Endothelial cell of umbilical vein (primary cell): ENCODE results near the gene PGAM1. TPM values are rescaled to one million over a fixed set of nuclear protein-coding genes. Genes with fewer than 3 reads are reported as not detected.

Experiments
- BruUV-seq: library from RNA; stranded (reverse); fragments of 400-500 nt; replicated peaks from 2 replicates; lab custom pipeline; 2021; lab: Mats Ljungman, UMichigan
- CTCF ChIA-PET: fragments of 300-600, 350-600 bp; sonication (Branson Sonifier 250); formaldehyde crosslinking; loops from one replicate; lab custom pipeline; 2021; ENCODE audit warnings: antibody characterized with exemption, inconsistent platforms; lab: Charles Lee
- POLR2A ChIA-PET: fragments of 300-600, 350-600 bp; sonication (Branson Sonifier 250); formaldehyde crosslinking; loops from one replicate; lab custom pipeline; 2021; ENCODE audit warnings: antibody characterized with exemption, inconsistent platforms; lab: Charles Lee
- DNase-seq: peaks from one replicate; pipeline ENCODE4 v3.0.0-alpha.2; 2011; ENCODE audit warnings: low read depth, low spot score
- FAIRE-seq: peaks from 2 replicates; lab custom pipeline; 2011; peaks lifted over from hg19 to GRCh38; lab: Jason Lieb, UNC
- H2AFZ ChIP-seq: 2 replicates; pipeline ENCODE4 v1.6.0; 2012; ENCODE audit warnings: low read depth, low read length, control low read depth, inconsistent platforms
- H3K27ac ChIP-seq: 2 replicates; pipeline ENCODE4 v1.5.1; 2011; ENCODE audit warnings: low read depth, mild to moderate bottlenecking, control low read depth, low read length, moderate library complexity; ENCODE audit not compliant: insufficient read depth
- H3K27me3 ChIP-seq, 2 experiments: 2 replicates each; pipeline versions ENCODE4 v1.6.0 to v1.6.1; 2011; ENCODE audit warnings: low read length in 2 of 2, mixed read lengths in 1 of 2; ENCODE audit not compliant: control insufficient read depth in 2 of 2, insufficient read depth in 2 of 2
- H3K36me3 ChIP-seq, 2 experiments: 2 replicates in 1 of 2; 3 replicates in 1 of 2; pipeline ENCODE4 v1.5.1; 2011; ENCODE audit warnings: low read length in 2 of 2, mild to moderate bottlenecking in 1 of 2, moderate library complexity in 1 of 2; ENCODE audit not compliant: control insufficient read depth in 2 of 2, insufficient read depth in 2 of 2; ENCODE audit errors: extremely low read depth in 1 of 2
- H3K4me1 ChIP-seq: 3 replicates; pipeline ENCODE4 v1.5.1; 2011; ENCODE audit warnings: mild to moderate bottlenecking, low read length; ENCODE audit not compliant: control insufficient read depth, insufficient read depth; ENCODE audit errors: extremely low read depth
- H3K4me2 ChIP-seq: 2 replicates; pipeline ENCODE4 v1.6.1; 2011; ENCODE audit warnings: low read length, control low read depth, mixed read lengths; ENCODE audit not compliant: insufficient read depth
- H3K4me3 ChIP-seq, 3 experiments: fragments of 200-600 bp in 1 of 3; sonication (generic), shearing (Covaris generic) in 1 of 3; replicated peaks in 1 of 3; 2 replicates each; pipeline ENCODE4 v1.5.1; 2011 to 2016; ENCODE audit warnings: control low read depth in 3 of 3, low read length in 3 of 3, mild to moderate bottlenecking in 2 of 3, inconsistent platforms in 1 of 3, low read depth in 1 of 3, moderate library complexity in 1 of 3; ENCODE audit not compliant: insufficient read depth in 1 of 3
- H3K79me2 ChIP-seq: 2 replicates; pipeline ENCODE4 v1.6.0; 2012; ENCODE audit warnings: low read length, inconsistent platforms; ENCODE audit not compliant: control insufficient read depth, insufficient read depth
- H3K9ac ChIP-seq: replicated peaks from 2 replicates; pipeline ENCODE3; 2011; ENCODE audit warnings: low read length, control low read depth; ENCODE audit not compliant: insufficient read depth; ENCODE audit errors: extremely low read depth
- H3K9me1 ChIP-seq: replicated peaks from 3 replicates; pipeline ENCODE4 v1.6.0; 2011; ENCODE audit warnings: mild to moderate bottlenecking, low read length; ENCODE audit not compliant: control insufficient read depth, insufficient read depth; ENCODE audit errors: extremely low read depth
- H3K9me3 ChIP-seq: replicated peaks from 2 replicates; pipeline ENCODE4 v1.5.1; 2012; ENCODE audit warnings: low read length, inconsistent platforms; ENCODE audit not compliant: control insufficient read depth, insufficient read depth
- H4K20me1 ChIP-seq: replicated peaks from 2 replicates; pipeline ENCODE3; 2011; ENCODE audit warnings: mild to moderate bottlenecking, low read length; ENCODE audit not compliant: control insufficient read depth, insufficient read depth; ENCODE audit errors: extremely low read depth
- CTCF ChIP-seq, 2 donors: IDR thresholded peaks; 1 replicate in 1 of 2; 2 replicates in 1 of 2; pipeline ENCODE4 v1.5.1; 2011; ENCODE audit warnings: low read length in 2 of 2, mild to moderate bottlenecking in 2 of 2, moderate library complexity in 2 of 2, control low read depth in 1 of 2, inconsistent platforms in 1 of 2, low read depth in 1 of 2; ENCODE audit not compliant: insufficient read depth in 1 of 2; ENCODE audit errors: extremely low read depth in 1 of 2
- EZH2 ChIP-seq: IDR thresholded peaks from 2 replicates; pipeline ENCODE4 v1.6.1; 2012; ENCODE audit warnings: borderline replicate concordance, low read depth, mild to moderate bottlenecking, moderate library complexity, low read length, inconsistent platforms; ENCODE audit not compliant: severe bottlenecking
- GATA2 ChIP-seq: IDR thresholded peaks from 2 replicates; pipeline ENCODE4 v1.7.0; 2011; ENCODE audit warnings: low read depth, mild to moderate bottlenecking, moderate library complexity, mixed read lengths, low read length; ENCODE audit not compliant: insufficient read length, insufficient read depth
- JUN ChIP-seq: IDR thresholded peaks from 2 replicates; pipeline ENCODE4 v1.6.1; 2011; ENCODE audit warnings: borderline replicate concordance, low read depth; ENCODE audit not compliant: insufficient read length, insufficient read depth
- MYC ChIP-seq: IDR thresholded peaks from one replicate; pipeline ENCODE4 v1.6.1; 2011; ENCODE audit warnings: mild to moderate bottlenecking, low read depth, low read length
- POLR2AphosphoS5 ChIP-seq: IDR thresholded peaks from 2 replicates; pipeline ENCODE4 v1.6.1; 2012; ENCODE audit warnings: low read depth, mild to moderate bottlenecking, control low read depth, low read length, moderate library complexity; ENCODE audit not compliant: insufficient read depth
- dilution Hi-C: fragments of 300-500 bp; cut with MboI; formaldehyde crosslinking; loops from one replicate; pipeline ENCODE4 v1.15.0; 2019; ENCODE audit warnings: low sequenced_read_pairs; ENCODE audit not compliant: extremely low pct_ligation_motif_present
- intact Hi-C: fragments of 100-400 bp; cut with micrococcal nuclease; formaldehyde crosslinking; loops from one replicate; pipeline ENCODE4 v1.10.0; 2022
- polyA plus RNA-seq, 4 experiments: library from polyadenylated mRNA; depleted of rRNA in 3 of 4; stranded (reverse) in 3 of 4; unstranded in 1 of 4; fragments of >200 nt; gene quantifications; 2 replicates each; pipeline versions ENCODE4 v1.2.1 to v1.2.3, GENCODE V29; 2011 to 2012; ENCODE audit warnings: missing spikeins in 1 of 4
- total RNA-seq: library from RNA; stranded (reverse); gene quantifications from 2 replicates; pipeline ENCODE4 v1.2.3, GENCODE V29; 2021
- TF ChIP-seq, protein P1 (sequence below): IDR thresholded peaks from 2 replicates; pipeline ENCODE4 v1.6.1; 2011; ENCODE audit not compliant: insufficient read depth, insufficient read length

PGAM1 gene
- total and polyA plus RNA-seq, 2 donors (not counting 3 experiments of a cell fraction or from before 2014, with no cell fraction given) = 375 TPM

- Histone ChIP-seq H3K4me3 (no peak overlapping the region), H3K9ac (no peak overlapping the region), H3K36me3 (peaks cover 3 to 25% of the 10 kb centered on the region in 2 experiments), H3K79me2 (no peaks in the 10 kb centered on the region), H2AFZ (no peak overlapping the region), H3K9me1 (no peaks in the 10 kb centered on the region), H3K9me3 (no peaks in the 10 kb centered on the region), H3K4me1 (no peaks in the 10 kb centered on the region), H4K20me1 (no peaks in the 10 kb centered on the region), H3K27me3 (no peaks in the 10 kb centered on the region), H3K4me2 (no peak overlapping the region), H3K27ac (no peak overlapping the region)
- intact Hi-C loops (no loop called here), dilution Hi-C loops (no loop called here)
- ChIA-PET CTCF (interaction anchor here (0.6 kb wide), 1 partner anchor 8 kb away, joined by 4 read pairs; no protein-coding TSS in a partner anchor), POLR2A (no interaction called here)
- FAIRE-seq (no peak), DNase-seq (no peak)
- BruUV-seq = no TSS peak
- no peak for TF ChIP-seq GATA2
- TF ChIP-seq EZH2 = no peak
- TF ChIP-seq POLR2AphosphoS5 = no peak
- no peak for TF ChIP-seq CTCF (IDR thresholded peaks at IDR 0.05; ENCODE audit: extremely low read depth in 1 of 2, insufficient read depth in 1 of 2, low read depth in 1 of 2, low read length in 2 of 2)
- TF ChIP-seq MYC = no peak
- TF ChIP-seq JUN = no peak
- TF ChIP-seq, protein P1, sequence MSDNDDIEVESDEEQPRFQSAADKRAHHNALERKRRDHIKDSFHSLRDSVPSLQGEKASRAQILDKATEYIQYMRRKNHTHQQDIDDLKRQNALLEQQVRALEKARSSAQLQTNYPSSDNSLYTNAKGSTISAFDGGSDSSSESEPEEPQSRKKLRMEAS = no peak
Measured at GRCh38 chr10:97388152-97388551, 37.8 kb upstream of the PGAM1 start.
